Neutrophil (primary cell): ENCODE measurements around the gene USO1.

Experiments used
- H3K27ac ChIP-seq: fragments of 200-600 bp; sonication (generic); 2 replicates; pipeline ENCODE4 v1.5.1; 2016; ENCODE audit warnings: mild to moderate bottlenecking, moderate library complexity
- H3K27me3 ChIP-seq: fragments of 200-600 bp; sonication (generic); 2 replicates; pipeline ENCODE4 v1.6.0; 2016; ENCODE audit warnings: mild to moderate bottlenecking
- H3K36me3 ChIP-seq: fragments of 200-600 bp; sonication (generic); 2 replicates; pipeline ENCODE4 v1.5.1; 2017
- H3K4me1 ChIP-seq, 2 experiments: fragments of 200-600 bp in 1 of 2; sonication (generic) in 1 of 2; 1 replicate in 1 of 2; 2 replicates in 1 of 2; pipeline versions ENCODE4 v1.5.1 to v1.6.1; 2013 to 2016; ENCODE audit warnings: low read depth in 1 of 2, low read length in 1 of 2, mild to moderate bottlenecking in 1 of 2, moderate library complexity in 1 of 2; ENCODE audit not compliant: control insufficient read depth in 1 of 2, insufficient read depth in 1 of 2
- H3K4me3 ChIP-seq, 2 experiments: fragments of 200-600 bp in 1 of 2; sonication (generic) in 1 of 2; 1 replicate in 1 of 2; 2 replicates in 1 of 2; pipeline ENCODE4 v1.5.1; 2013 to 2016; ENCODE audit warnings: low read depth in 1 of 2, low read length in 1 of 2, mild to moderate bottlenecking in 1 of 2, moderate library complexity in 1 of 2
- H3K9me3 ChIP-seq: fragments of 200-600 bp; sonication (generic); 2 replicates; pipeline ENCODE4 v1.5.1; 2016
- TF ChIP-seq, protein P1 (sequence below): fragments of 200-600 bp; sonication (generic); IDR thresholded peaks from 2 replicates; pipeline ENCODE4 v1.5.1; 2016; ENCODE audit warnings: antibody characterized with exemption

USO1 gene

DNA sequence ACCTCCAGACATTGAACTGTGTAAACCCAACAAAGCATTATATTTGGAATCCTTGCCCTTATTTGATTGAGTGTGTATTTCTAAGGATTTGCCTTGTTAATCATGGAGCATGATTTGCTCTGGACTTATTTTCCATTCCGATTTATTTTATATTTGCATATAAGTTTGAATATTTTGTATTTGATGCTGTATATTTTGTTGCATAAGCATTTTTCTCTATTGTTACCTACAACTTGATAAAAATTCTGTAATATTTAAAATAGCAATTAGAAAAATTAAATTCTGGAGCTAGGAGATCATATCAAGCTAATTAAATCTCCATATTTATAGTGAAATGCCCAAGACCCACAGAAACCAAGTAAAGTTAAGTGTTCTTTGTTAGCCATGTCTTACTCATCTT is 47.2 kb downstream of the USO1 start:
- no peaks in the 10 kb centered on the region for H3K9me3 ChIP-seq
- H3K4me1 ChIP-seq = no peaks in the 10 kb centered on the region
- TF ChIP-seq, protein P1, sequence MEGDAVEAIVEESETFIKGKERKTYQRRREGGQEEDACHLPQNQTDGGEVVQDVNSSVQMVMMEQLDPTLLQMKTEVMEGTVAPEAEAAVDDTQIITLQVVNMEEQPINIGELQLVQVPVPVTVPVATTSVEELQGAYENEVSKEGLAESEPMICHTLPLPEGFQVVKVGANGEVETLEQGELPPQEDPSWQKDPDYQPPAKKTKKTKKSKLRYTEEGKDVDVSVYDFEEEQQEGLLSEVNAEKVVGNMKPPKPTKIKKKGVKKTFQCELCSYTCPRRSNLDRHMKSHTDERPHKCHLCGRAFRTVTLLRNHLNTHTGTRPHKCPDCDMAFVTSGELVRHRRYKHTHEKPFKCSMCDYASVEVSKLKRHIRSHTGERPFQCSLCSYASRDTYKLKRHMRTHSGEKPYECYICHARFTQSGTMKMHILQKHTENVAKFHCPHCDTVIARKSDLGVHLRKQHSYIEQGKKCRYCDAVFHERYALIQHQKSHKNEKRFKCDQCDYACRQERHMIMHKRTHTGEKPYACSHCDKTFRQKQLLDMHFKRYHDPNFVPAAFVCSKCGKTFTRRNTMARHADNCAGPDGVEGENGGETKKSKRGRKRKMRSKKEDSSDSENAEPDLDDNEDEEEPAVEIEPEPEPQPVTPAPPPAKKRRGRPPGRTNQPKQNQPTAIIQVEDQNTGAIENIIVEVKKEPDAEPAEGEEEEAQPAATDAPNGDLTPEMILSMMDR = no peak
- H3K36me3 ChIP-seq = peaks cover 53% of the 10 kb centered on the region
- H3K27ac ChIP-seq = no peak overlapping the region
- H3K4me3 ChIP-seq = no peak overlapping the region
- H3K27me3 ChIP-seq = no peaks in the 10 kb centered on the region

DNA sequence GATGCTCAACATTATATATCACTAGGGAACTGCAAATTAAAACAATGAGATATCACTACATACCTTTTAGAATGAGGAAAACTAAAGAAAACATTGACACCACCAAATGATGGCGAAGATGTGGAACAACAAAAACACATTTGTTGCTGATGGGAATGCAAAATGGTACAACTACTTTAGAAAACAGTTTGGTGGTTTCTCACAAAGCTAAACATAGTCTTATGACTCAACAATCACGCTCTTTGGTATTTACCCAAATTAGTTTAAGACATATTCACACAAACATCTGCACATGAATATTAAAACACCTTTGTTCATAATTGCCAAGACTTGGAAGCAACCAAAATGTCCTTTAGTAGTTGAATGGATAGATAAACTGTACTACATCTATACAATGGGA is 53.2 kb downstream of the USO1 start:
- Histone ChIP-seq H3K9me3 (no peaks in the 10 kb centered on the region), H3K27ac (no peak overlapping the region), H3K4me3 (no peak overlapping the region), H3K27me3 (no peaks in the 10 kb centered on the region), H3K36me3 (peaks cover 82% of the 10 kb centered on the region), H3K4me1 (no peaks in the 10 kb centered on the region)
- TF ChIP-seq, protein P1 = no peak

DNA sequence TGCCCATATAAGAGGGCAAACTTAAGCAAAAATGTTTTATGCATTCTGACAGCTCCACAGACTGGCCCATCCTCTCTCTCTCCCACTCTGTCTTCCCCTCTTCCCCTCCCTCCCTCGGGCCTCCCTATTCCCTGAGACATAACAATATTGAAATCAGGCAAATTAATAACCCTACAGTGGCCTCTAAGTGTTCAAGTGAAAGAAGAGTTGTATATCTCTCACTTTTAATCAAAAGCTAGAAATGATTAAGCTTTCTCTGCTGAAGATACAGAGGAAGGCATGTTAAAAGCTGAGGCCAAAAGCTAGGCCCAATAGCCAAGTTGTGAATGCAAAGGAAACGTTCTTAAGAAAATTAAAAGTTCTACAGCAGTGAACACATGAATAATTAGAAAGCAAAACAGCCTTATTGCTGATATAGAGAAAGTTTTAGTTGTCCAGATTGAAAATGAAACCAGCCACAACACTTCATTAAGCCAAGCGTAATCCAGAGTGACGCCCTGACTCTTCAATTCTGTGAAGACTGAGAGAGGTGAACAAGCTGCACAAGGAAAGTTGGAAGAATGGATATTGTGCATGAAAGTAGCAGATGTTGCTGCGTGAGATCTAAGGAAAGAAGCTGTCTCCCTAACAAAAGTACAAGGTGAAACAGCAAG is 54.9 kb downstream of the USO1 start:
- no peak overlapping the region for H3K27ac ChIP-seq
- H3K4me3 ChIP-seq = no peak overlapping the region
- H3K36me3 ChIP-seq = peaks cover 93% of the 10 kb centered on the region
- TF ChIP-seq, protein P1 = no peak
- no peaks in the 10 kb centered on the region for H3K4me1 ChIP-seq
- H3K9me3 ChIP-seq = no peaks in the 10 kb centered on the region
- H3K27me3 ChIP-seq = no peaks in the 10 kb centered on the region

DNA sequence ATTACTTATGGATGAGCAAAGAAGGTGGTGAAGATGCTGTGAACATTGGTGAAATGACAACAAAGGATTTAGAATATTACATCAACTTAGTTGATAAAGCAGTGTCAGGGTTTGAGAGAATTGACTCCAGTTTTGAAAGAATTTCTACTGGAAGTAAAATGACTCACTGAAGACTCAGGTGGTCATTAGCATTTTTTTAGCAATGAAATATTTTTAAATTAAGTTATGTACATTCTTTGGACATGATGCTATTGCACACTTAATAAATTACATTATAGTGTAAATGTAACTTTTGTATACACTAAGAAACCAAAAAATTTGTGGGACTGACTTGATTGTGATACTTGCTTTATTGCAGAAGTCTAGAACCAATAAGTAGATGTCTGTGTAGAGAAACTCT is 56.9 kb downstream of the USO1 start:
- no peaks in the 10 kb centered on the region for H3K9me3 ChIP-seq
- TF ChIP-seq, protein P1 = no peak
- no peaks in the 10 kb centered on the region for H3K4me1 ChIP-seq
- H3K27ac ChIP-seq = no peak overlapping the region
- peaks cover 79% of the 10 kb centered on the region for H3K36me3 ChIP-seq
- no peak overlapping the region for H3K4me3 ChIP-seq
- no peaks in the 10 kb centered on the region for H3K27me3 ChIP-seq

DNA sequence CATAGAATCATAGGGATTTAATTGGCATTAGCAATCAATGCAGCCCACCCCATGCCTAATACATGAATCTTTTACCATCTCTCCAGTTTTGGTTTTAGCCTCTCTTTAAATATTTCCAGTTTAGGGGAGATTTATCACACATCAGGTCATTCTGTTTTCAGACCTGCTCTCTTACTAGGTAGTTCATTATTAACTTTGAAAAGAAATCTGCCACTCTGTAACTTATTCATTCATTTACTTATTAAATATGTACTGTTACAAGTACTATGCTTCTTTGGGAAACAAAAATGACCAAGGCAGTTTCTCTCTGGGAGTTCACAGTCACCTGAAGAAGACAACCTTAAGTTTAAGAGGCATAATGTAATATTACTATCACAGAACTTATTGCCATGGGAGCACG is 62.1 kb downstream of the USO1 start:
- Histone ChIP-seq H3K9me3 (no peaks in the 10 kb centered on the region), H3K36me3 (peaks cover 60% of the 10 kb centered on the region), H3K4me1 (no peaks in the 10 kb centered on the region), H3K27me3 (no peaks in the 10 kb centered on the region), H3K4me3 (no peak overlapping the region), H3K27ac (no peak overlapping the region)
- TF ChIP-seq, protein P1 = no peak
